Measurements from ENCODE around the gene KCP. TPM values are rescaled to one million over a fixed set of nuclear protein-coding genes. Genes with fewer than 3 reads are reported as not detected.

Gene KCP
- total RNA-seq, 1 donor from 2014 or later: 0.09 TPM

Other genes starting within 250 kb of the KCP start
- 0.37 and 0.59 TPM in 2 replicates for gene GARIN1A, start 238.4 kb downstream of the KCP start, total RNA-seq
- 56.2 and 57.2 TPM in 2 replicates for gene CALU, start 171.3 kb downstream of the KCP start, total RNA-seq
- gene OPN1SW, start 134.9 kb downstream of the KCP start, total RNA-seq: not detected in 2 replicates
- 9.2 and 10.6 TPM in 2 replicates for gene CCDC136, start 118.7 kb downstream of the KCP start, total RNA-seq
- 0.02 and 0.09 TPM in 2 replicates for gene FLNC, start 80.3 kb downstream of the KCP start, total RNA-seq
- gene ATP6V1F, start 47.9 kb downstream of the KCP start, total RNA-seq: 127 and 132 TPM in 2 replicates
- gene IRF5, start 27.2 kb upstream of the KCP start, total RNA-seq: 16.2 and 18.6 TPM in 2 replicates
- 54.1 and 56.9 TPM in 2 replicates for gene TNPO3, start 144.4 kb upstream of the KCP start, total RNA-seq
- gene TSPAN33, start 234.0 kb upstream of the KCP start, total RNA-seq: 5.4 and 6.2 TPM in 2 replicates